GM15510 (cell line): ENCODE measurements around the gene CHRDL2.

Experiments used
- POLR2A ChIP-seq: IDR thresholded peaks from 3 replicates; pipeline ENCODE4 v1.6.1; 2011; ENCODE audit warnings: borderline replicate concordance; ENCODE audit not compliant: insufficient read length; ENCODE audit errors: extremely low read depth

Gene CHRDL2

GRCh38 chr11:74731301-74732094 is at the start of gene CHRDL2:
Gene CHRDL2 (minus strand): TSS chr11:74731426. CDS start chr11:74730888, 538 bp downstream.
- TF ChIP-seq POLR2A, result no peak

GRCh38 chr11:74780248-74781005 is 49.2 kb upstream of the CHRDL2 start:
- TF ChIP-seq POLR2A, result no peak

- no peak for TF ChIP-seq POLR2A
These were observed 47.4 kb upstream of the CHRDL2 start for GRCh38 chr11:74778581-74778980.

GRCh38 chr11:74777877-74778276 is 46.7 kb upstream of the CHRDL2 start:
- no peak for TF ChIP-seq POLR2A

- TF ChIP-seq POLR2A, result no peak
These were observed 45.8 kb upstream of the CHRDL2 start for GRCh38 chr11:74777038-74777437.

- TF ChIP-seq POLR2A, result no peak
These were observed 45.3 kb upstream of the CHRDL2 start for GRCh38 chr11:74776546-74776945.

GRCh38 chr11:74775762-74776161 is 44.5 kb upstream of the CHRDL2 start:
- TF ChIP-seq POLR2A, result no peak

GRCh38 chr11:74773476-74773875 is 42.2 kb upstream of the CHRDL2 start:
- no peak for TF ChIP-seq POLR2A

- TF ChIP-seq POLR2A, result no peak
These were observed 39.9 kb upstream of the CHRDL2 start for GRCh38 chr11:74771139-74771538.

GRCh38 chr11:74770456-74770855 is 39.2 kb upstream of the CHRDL2 start:
- TF ChIP-seq POLR2A, result no peak

- TF ChIP-seq POLR2A, result no peak
These were observed 38.0 kb upstream of the CHRDL2 start for GRCh38 chr11:74769055-74769707.

- TF ChIP-seq POLR2A, result no peak
These were observed 35.7 kb upstream of the CHRDL2 start for GRCh38 chr11:74766905-74767304.

GRCh38 chr11:74756571-74756970 is 25.3 kb upstream of the CHRDL2 start:
- TF ChIP-seq POLR2A, result no peak

- TF ChIP-seq POLR2A, result no peak
These were observed 24.3 kb upstream of the CHRDL2 start for GRCh38 chr11:74755395-74755995.

GRCh38 chr11:74754507-74755252 is 23.5 kb upstream of the CHRDL2 start:
- no peak for TF ChIP-seq POLR2A

- no peak for TF ChIP-seq POLR2A
These were observed 20.1 kb upstream of the CHRDL2 start for GRCh38 chr11:74751303-74751702.
